Prostate gland (tissue), 2 donors: ENCODE results near the gene DTNB.
"Not testable (repeated sequence)": the region's sequence is repeated elsewhere in the genome, so short reads cannot be mapped to it uniquely, and the experiment has no call there.

Experiments
- POLR2A ChIP-seq: fragments of 450-650 bp; IDR thresholded peaks from one replicate; pipeline ENCODE4 v1.6.1; 2016; ENCODE audit warnings: antibody characterized with exemption, mild to moderate bottlenecking
- TF ChIP-seq, protein P1 (sequence below), 4 experiments: fragments of 200-600 bp in 2 of 4; fragments of 450-650 bp in 2 of 4; sonication (generic) in 2 of 4; IDR thresholded peaks; 1 replicate in 3 of 4; 2 replicates in 1 of 4; pipeline ENCODE4 v1.5.1; 2016 to 2019; ENCODE audit warnings: antibody characterized with exemption in 4 of 4, mild to moderate bottlenecking in 2 of 4, moderate library complexity in 2 of 4

DNA sequence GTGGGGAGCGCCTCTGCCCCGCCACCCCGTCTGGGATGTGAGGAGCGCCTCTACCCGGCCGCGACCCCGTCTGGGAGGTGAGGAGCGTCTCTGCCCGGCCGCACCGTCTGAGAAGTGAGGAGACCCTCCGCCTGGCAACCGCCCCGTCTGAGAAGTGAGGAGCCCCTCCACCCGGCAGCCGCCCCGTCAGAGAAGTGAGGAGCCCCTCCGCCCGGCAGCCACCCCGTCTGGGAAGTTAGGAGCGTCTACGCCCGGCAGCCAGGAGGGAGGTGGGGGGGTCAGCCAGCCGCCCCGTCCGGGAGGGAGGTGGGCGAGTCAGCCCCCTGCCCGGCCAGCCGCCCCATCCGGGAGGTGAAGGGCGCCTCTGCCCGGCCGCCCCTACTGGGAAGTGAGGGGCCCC lies 39.6 kb downstream of the DTNB start:
- TF ChIP-seq, protein P1, sequence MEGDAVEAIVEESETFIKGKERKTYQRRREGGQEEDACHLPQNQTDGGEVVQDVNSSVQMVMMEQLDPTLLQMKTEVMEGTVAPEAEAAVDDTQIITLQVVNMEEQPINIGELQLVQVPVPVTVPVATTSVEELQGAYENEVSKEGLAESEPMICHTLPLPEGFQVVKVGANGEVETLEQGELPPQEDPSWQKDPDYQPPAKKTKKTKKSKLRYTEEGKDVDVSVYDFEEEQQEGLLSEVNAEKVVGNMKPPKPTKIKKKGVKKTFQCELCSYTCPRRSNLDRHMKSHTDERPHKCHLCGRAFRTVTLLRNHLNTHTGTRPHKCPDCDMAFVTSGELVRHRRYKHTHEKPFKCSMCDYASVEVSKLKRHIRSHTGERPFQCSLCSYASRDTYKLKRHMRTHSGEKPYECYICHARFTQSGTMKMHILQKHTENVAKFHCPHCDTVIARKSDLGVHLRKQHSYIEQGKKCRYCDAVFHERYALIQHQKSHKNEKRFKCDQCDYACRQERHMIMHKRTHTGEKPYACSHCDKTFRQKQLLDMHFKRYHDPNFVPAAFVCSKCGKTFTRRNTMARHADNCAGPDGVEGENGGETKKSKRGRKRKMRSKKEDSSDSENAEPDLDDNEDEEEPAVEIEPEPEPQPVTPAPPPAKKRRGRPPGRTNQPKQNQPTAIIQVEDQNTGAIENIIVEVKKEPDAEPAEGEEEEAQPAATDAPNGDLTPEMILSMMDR (IDR thresholded peaks at IDR 0.05), result not testable (repeated sequence)
- TF ChIP-seq POLR2A, result not testable (repeated sequence)
